ENCODE results near the gene RDH13. TPM values are rescaled to one million over a fixed set of nuclear protein-coding genes. Genes with fewer than 3 reads are reported as not detected.

The RDH13 gene
- total and polyA plus RNA-seq, 2 of the 8 experiments (the other 6 are each of a cell fraction or from before 2014, with no cell fraction given): 15.9 to 31.5 TPM

DNA sequence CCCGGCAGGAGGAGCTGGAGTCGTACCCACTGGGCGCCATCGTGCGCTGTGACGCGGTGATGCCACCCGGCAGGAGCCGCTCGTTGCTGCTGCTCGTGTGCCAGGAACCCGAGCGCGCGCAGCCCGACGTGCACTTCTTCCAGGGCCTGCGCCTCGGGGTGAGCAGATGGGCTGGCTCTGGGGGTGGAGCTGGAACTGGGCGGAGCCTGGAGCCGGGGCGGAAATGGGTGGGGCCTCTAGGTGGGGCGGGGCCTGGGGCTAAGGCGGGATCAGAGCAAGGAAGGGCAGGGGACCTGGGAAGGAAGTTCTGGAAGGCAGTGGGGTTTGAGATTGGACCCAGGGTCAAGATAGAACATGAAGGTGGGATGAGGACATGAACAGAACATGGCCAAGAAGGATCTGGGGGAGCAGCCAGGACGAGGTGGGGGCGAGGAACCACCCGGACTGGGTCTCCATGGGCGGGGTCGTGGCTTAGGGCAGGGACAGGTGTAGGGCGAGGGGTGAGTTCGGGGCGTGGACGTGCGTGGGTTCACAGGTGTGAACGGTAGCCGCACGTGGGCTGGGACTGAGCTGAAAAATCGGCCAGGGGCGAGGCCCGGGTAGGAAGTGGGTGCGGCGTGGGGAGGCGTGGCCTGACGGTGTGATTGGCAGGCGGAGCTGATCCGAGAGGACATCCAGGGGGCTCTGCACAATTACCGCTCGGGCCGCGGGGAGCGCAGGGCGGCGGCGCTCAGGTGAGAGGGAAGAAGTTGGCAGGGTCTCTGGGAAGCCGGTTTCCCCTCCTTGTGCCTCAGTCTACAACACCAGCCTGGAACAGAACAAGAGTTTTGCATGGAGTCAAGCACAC lies 17.4 kb upstream of the RDH13 start (continued):
- TF ChIP-seq, protein P1, sequence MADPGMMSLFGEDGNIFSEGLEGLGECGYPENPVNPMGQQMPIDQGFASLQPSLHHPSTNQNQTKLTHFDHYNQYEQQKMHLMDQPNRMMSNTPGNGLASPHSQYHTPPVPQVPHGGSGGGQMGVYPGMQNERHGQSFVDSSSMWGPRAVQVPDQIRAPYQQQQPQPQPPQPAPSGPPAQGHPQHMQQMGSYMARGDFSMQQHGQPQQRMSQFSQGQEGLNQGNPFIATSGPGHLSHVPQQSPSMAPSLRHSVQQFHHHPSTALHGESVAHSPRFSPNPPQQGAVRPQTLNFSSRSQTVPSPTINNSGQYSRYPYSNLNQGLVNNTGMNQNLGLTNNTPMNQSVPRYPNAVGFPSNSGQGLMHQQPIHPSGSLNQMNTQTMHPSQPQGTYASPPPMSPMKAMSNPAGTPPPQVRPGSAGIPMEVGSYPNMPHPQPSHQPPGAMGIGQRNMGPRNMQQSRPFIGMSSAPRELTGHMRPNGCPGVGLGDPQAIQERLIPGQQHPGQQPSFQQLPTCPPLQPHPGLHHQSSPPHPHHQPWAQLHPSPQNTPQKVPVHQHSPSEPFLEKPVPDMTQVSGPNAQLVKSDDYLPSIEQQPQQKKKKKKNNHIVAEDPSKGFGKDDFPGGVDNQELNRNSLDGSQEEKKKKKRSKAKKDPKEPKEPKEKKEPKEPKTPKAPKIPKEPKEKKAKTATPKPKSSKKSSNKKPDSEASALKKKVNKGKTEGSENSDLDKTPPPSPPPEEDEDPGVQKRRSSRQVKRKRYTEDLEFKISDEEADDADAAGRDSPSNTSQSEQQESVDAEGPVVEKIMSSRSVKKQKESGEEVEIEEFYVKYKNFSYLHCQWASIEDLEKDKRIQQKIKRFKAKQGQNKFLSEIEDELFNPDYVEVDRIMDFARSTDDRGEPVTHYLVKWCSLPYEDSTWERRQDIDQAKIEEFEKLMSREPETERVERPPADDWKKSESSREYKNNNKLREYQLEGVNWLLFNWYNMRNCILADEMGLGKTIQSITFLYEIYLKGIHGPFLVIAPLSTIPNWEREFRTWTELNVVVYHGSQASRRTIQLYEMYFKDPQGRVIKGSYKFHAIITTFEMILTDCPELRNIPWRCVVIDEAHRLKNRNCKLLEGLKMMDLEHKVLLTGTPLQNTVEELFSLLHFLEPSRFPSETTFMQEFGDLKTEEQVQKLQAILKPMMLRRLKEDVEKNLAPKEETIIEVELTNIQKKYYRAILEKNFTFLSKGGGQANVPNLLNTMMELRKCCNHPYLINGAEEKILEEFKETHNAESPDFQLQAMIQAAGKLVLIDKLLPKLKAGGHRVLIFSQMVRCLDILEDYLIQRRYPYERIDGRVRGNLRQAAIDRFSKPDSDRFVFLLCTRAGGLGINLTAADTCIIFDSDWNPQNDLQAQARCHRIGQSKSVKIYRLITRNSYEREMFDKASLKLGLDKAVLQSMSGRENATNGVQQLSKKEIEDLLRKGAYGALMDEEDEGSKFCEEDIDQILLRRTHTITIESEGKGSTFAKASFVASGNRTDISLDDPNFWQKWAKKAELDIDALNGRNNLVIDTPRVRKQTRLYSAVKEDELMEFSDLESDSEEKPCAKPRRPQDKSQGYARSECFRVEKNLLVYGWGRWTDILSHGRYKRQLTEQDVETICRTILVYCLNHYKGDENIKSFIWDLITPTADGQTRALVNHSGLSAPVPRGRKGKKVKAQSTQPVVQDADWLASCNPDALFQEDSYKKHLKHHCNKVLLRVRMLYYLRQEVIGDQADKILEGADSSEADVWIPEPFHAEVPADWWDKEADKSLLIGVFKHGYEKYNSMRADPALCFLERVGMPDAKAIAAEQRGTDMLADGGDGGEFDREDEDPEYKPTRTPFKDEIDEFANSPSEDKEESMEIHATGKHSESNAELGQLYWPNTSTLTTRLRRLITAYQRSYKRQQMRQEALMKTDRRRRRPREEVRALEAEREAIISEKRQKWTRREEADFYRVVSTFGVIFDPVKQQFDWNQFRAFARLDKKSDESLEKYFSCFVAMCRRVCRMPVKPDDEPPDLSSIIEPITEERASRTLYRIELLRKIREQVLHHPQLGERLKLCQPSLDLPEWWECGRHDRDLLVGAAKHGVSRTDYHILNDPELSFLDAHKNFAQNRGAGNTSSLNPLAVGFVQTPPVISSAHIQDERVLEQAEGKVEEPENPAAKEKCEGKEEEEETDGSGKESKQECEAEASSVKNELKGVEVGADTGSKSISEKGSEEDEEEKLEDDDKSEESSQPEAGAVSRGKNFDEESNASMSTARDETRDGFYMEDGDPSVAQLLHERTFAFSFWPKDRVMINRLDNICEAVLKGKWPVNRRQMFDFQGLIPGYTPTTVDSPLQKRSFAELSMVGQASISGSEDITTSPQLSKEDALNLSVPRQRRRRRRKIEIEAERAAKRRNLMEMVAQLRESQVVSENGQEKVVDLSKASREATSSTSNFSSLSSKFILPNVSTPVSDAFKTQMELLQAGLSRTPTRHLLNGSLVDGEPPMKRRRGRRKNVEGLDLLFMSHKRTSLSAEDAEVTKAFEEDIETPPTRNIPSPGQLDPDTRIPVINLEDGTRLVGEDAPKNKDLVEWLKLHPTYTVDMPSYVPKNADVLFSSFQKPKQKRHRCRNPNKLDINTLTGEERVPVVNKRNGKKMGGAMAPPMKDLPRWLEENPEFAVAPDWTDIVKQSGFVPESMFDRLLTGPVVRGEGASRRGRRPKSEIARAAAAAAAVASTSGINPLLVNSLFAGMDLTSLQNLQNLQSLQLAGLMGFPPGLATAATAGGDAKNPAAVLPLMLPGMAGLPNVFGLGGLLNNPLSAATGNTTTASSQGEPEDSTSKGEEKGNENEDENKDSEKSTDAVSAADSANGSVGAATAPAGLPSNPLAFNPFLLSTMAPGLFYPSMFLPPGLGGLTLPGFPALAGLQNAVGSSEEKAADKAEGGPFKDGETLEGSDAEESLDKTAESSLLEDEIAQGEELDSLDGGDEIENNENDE (IDR thresholded peaks at IDR 0.05; ENCODE audit: insufficient replicate concordance, low read length): no peak
- TF ChIP-seq SIX5 (IDR thresholded peaks at IDR 0.05; ENCODE audit: low read depth, low read length) (no peak), KDM1A (IDR thresholded peaks at IDR 0.05; ENCODE audit: borderline replicate concordance, low read length) (no peak), SRF (IDR thresholded peaks at IDR 0.05; ENCODE audit: low read depth, low read length) (no peak), FOSL1 (IDR thresholded peaks at IDR 0.05; ENCODE audit: insufficient read depth, low read depth, low read length) (no peak), NANOG (IDR thresholded peaks at IDR 0.05; ENCODE audit: insufficient read depth, low read depth, low read length, poor library complexity, severe bottlenecking) (no peak), TCF12 (IDR thresholded peaks at IDR 0.05; ENCODE audit: low read depth, low read length) (no peak), NRF1 (IDR thresholded peaks at IDR 0.05; ENCODE audit: low read depth, low read length) (no peak), ZNF274 (IDR thresholded peaks at IDR 0.05; ENCODE audit: borderline replicate concordance, extremely low read depth, low read length) (no peak), CHD2 (IDR thresholded peaks at IDR 0.05; ENCODE audit: low read length) (no peak)
